ENCODE results near the gene FRMD7. TPM values are rescaled to one million over a fixed set of nuclear protein-coding genes. Genes with fewer than 3 reads are reported as not detected.

Gene FRMD7
- total and polyA plus RNA-seq, 7 donors = under 0.01 to 0.55 TPM; not detected in 5

- Histone ChIP-seq H3K36me3 (no peaks in the 10 kb centered on the region), H3K4me3 (no peak overlapping the region), H3K27me3 (no peaks in the 10 kb centered on the region), H3K9me3 (no peaks in the 10 kb centered on the region), H3K27ac (no peak overlapping the region), H3K4me1 (no peaks in the 10 kb centered on the region)
- TF ChIP-seq POLR2A (IDR thresholded peaks at IDR 0.05) = no peak
- TF ChIP-seq CTCF (IDR thresholded peaks at IDR 0.05) = no peak
- TF ChIP-seq POLR2AphosphoS5 (IDR thresholded peaks at IDR 0.05) = no peak
- no peak for TF ChIP-seq EP300 (IDR thresholded peaks at IDR 0.05)
- DNase-seq = no peak
- intact Hi-C loops (cut with DNase I) = loop anchor here (5.0 kb wide), 1 partner anchor 229 kb away; no protein-coding TSS in a partner anchor
Observed at GRCh38 chrX:132071254-132071653, 56.6 kb downstream of the FRMD7 start.

- DNase-seq = no peak
- no peaks in the 10 kb centered on the region for H3K4me1 ChIP-seq
- H3K27me3 ChIP-seq = no peaks in the 10 kb centered on the region
- TF ChIP-seq EP300 (IDR thresholded peaks at IDR 0.05) (no peak), CTCF (IDR thresholded peaks at IDR 0.05) (no peak), POLR2A (IDR thresholded peaks at IDR 0.05) (no peak), POLR2AphosphoS5 (IDR thresholded peaks at IDR 0.05) (no peak)
- H3K27ac ChIP-seq = no peak overlapping the region
- H3K4me3 ChIP-seq = no peak overlapping the region
- H3K36me3 ChIP-seq = no peaks in the 10 kb centered on the region
- intact Hi-C loops (cut with DNase I) = no loop called here
- 92 to 94% methylated on average over 1 of the region's 1 CpG for WGBS, 2 donors
- no peaks in the 10 kb centered on the region for H3K9me3 ChIP-seq
Observed at GRCh38 chrX:132068405-132068804, 59.4 kb downstream of the FRMD7 start.

GRCh38 chrX:132063862-132064261 lies 64.0 kb downstream of the FRMD7 start:
- Histone ChIP-seq H3K36me3 (no peaks in the 10 kb centered on the region), H3K9me3 (no peaks in the 10 kb centered on the region), H3K27me3 (no peaks in the 10 kb centered on the region), H3K4me3 (no peak overlapping the region), H3K4me1 (no peaks in the 10 kb centered on the region), H3K27ac (no peak overlapping the region)
- 93 to 99% methylated on average over 4 of the region's 4 CpGs for WGBS, 2 donors
- intact Hi-C loops (cut with DNase I) = no loop called here
- TF ChIP-seq EP300 (IDR thresholded peaks at IDR 0.05) (no peak), CTCF (IDR thresholded peaks at IDR 0.05) (no peak), POLR2AphosphoS5 (IDR thresholded peaks at IDR 0.05) (no peak), POLR2A (IDR thresholded peaks at IDR 0.05) (no peak)
- DNase-seq = no peak

- H3K9me3 ChIP-seq = no peaks in the 10 kb centered on the region
- no peak overlapping the region for H3K27ac ChIP-seq
- WGBS, 2 donors = 95 to 99% methylated on average over 3 of the region's 3 CpGs
- intact Hi-C loops (cut with DNase I) = no loop called here
- no peak overlapping the region for H3K4me3 ChIP-seq
- H3K27me3 ChIP-seq = no peaks in the 10 kb centered on the region
- no peaks in the 10 kb centered on the region for H3K36me3 ChIP-seq
- H3K4me1 ChIP-seq = no peaks in the 10 kb centered on the region
- no peak for TF ChIP-seq POLR2AphosphoS5 (IDR thresholded peaks at IDR 0.05)
- no peak for TF ChIP-seq POLR2A (IDR thresholded peaks at IDR 0.05)
- TF ChIP-seq EP300 (IDR thresholded peaks at IDR 0.05) = no peak
- TF ChIP-seq CTCF (IDR thresholded peaks at IDR 0.05) = no peak
- DNase-seq = no peak
Observed at GRCh38 chrX:132063334-132063733, 64.5 kb downstream of the FRMD7 start.

GRCh38 chrX:132059973-132060540 lies 67.8 kb downstream of the FRMD7 start:
- no peak for DNase-seq
- intact Hi-C loops (cut with DNase I) = no loop called here

More at GRCh38 chrX:132059973-132060540, 67.8 kb downstream of the FRMD7 start:
- H3K4me3 ChIP-seq = no peak overlapping the region
- H3K27ac ChIP-seq = no peak overlapping the region
- TF ChIP-seq CTCF (IDR thresholded peaks at IDR 0.05) (no peak), POLR2A (IDR thresholded peaks at IDR 0.05) (no peak), EP300 (IDR thresholded peaks at IDR 0.05) (no peak), POLR2AphosphoS5 (IDR thresholded peaks at IDR 0.05) (no peak)
- H3K9me3 ChIP-seq = no peaks in the 10 kb centered on the region
- H3K27me3 ChIP-seq = no peaks in the 10 kb centered on the region
- no peaks in the 10 kb centered on the region for H3K4me1 ChIP-seq
- 70 to 90% methylated on average over 2 of the region's 2 CpGs for WGBS, 2 donors
- no peaks in the 10 kb centered on the region for H3K36me3 ChIP-seq

All from sigmoid colon (tissue), 7 donors.